GM12801 (cell line): ENCODE data around the gene MMP1.

Source experiments
- CTCF ChIP-seq: IDR thresholded peaks from one replicate; pipeline ENCODE4 v1.5.1; 2011; ENCODE audit warnings: control low read depth; ENCODE audit not compliant: insufficient read length; ENCODE audit errors: extremely low read depth

MMP1 gene

GRCh38 chr11:102776454-102776853, 21.5 kb downstream of the MMP1 start:
- no peak for TF ChIP-seq CTCF

GRCh38 chr11:102773386-102773785, 24.6 kb downstream of the MMP1 start:
- TF ChIP-seq CTCF = no peak

GRCh38 chr11:102771351-102771750, 26.6 kb downstream of the MMP1 start:
- no peak for TF ChIP-seq CTCF

- TF ChIP-seq CTCF = no peak
Measured at GRCh38 chr11:102770191-102770590, 27.8 kb downstream of the MMP1 start.

- no peak for TF ChIP-seq CTCF
Measured at GRCh38 chr11:102767800-102768199, 30.2 kb downstream of the MMP1 start.

GRCh38 chr11:102763440-102763839, 34.5 kb downstream of the MMP1 start:
- no peak for TF ChIP-seq CTCF

- TF ChIP-seq CTCF = no peak
Measured at GRCh38 chr11:102762361-102762767, 35.6 kb downstream of the MMP1 start.

- no peak for TF ChIP-seq CTCF
Measured at GRCh38 chr11:102761646-102762238, 36.2 kb downstream of the MMP1 start.
